GM18868 (cell line): ENCODE data around the gene FER1L5.
A peak's percentile ranks its signal among the peaks of the same experiment; 100 is the strongest.
"Not testable (repeated sequence)": the region's sequence is repeated elsewhere in the genome, so short reads cannot be mapped to it uniquely, and the experiment has no call there.

Experiments used
- ATAC-seq: cut with Tn5 transposase; IDR thresholded peaks from one replicate; pipeline ENCODE4 v1.9.1; 2021; ENCODE audit warnings: mild to moderate bottlenecking, moderate library complexity; ENCODE audit not compliant: unreplicated experiment

The FER1L5 gene

GRCh38 chr2:96633641-96634040 is 8.9 kb upstream of the FER1L5 start:
- no peak for ATAC-seq

- no peak for ATAC-seq
Measured at GRCh38 chr2:96636551-96637171, 5.9 kb upstream of the FER1L5 start.

- peak; percentile 72 for ATAC-seq
Measured at GRCh38 chr2:96637385-96638143, 5.0 kb upstream of the FER1L5 start.

GRCh38 chr2:96638144-96639121 is 4.1 kb upstream of the FER1L5 start, which contains the start of gene KANSL3:
KANSL3 (minus strand) TSS chr2:96638312; CDS start chr2:96637135, 1,177 bp downstream.
- peak; percentile 75 for ATAC-seq

GRCh38 chr2:96647681-96648080 is 5.1 kb downstream of the FER1L5 start:
- no peak for ATAC-seq

- ATAC-seq = no peak
Measured at GRCh38 chr2:96648306-96648930, 5.9 kb downstream of the FER1L5 start.

GRCh38 chr2:96649342-96649741 is 6.8 kb downstream of the FER1L5 start:
- ATAC-seq = no peak

GRCh38 chr2:96651793-96652192 is 9.2 kb downstream of the FER1L5 start:
- no peak for ATAC-seq

- ATAC-seq = not testable (repeated sequence)
Measured at GRCh38 chr2:96654791-96655190, 12.2 kb downstream of the FER1L5 start.

GRCh38 chr2:96655526-96655925 is 13.0 kb downstream of the FER1L5 start:
- ATAC-seq = no peak

GRCh38 chr2:96656540-96656939 is 14.0 kb downstream of the FER1L5 start:
- no peak for ATAC-seq

- ATAC-seq = no peak
Measured at GRCh38 chr2:96661324-96661723, 18.8 kb downstream of the FER1L5 start.

GRCh38 chr2:96662360-96662759 is 19.8 kb downstream of the FER1L5 start:
- ATAC-seq = no peak

GRCh38 chr2:96663177-96663576 is 20.6 kb downstream of the FER1L5 start:
- no peak for ATAC-seq

- ATAC-seq = no peak
Measured at GRCh38 chr2:96663829-96664228, 21.3 kb downstream of the FER1L5 start.

GRCh38 chr2:96664366-96664925 is 21.9 kb downstream of the FER1L5 start:
- ATAC-seq = no peak

- ATAC-seq = no peak
Measured at GRCh38 chr2:96665083-96665569, 22.6 kb downstream of the FER1L5 start.

GRCh38 chr2:96665717-96666116 is 23.2 kb downstream of the FER1L5 start:
- ATAC-seq = not testable (repeated sequence)

- ATAC-seq = no peak
Measured at GRCh38 chr2:96668771-96669170, 26.2 kb downstream of the FER1L5 start.

- ATAC-seq = no peak
Measured at GRCh38 chr2:96669539-96670215, 27.1 kb downstream of the FER1L5 start.
